GM21529 (cell line): ENCODE data around the gene USF3.
"Not testable (repeated sequence)": the region's sequence is repeated elsewhere in the genome, so short reads cannot be mapped to it uniquely, and the experiment has no call there.

Experiments
- ATAC-seq: cut with Tn5 transposase; IDR thresholded peaks from one replicate; pipeline ENCODE4 v1.9.1; 2021; ENCODE audit not compliant: unreplicated experiment

USF3 gene

DNA sequence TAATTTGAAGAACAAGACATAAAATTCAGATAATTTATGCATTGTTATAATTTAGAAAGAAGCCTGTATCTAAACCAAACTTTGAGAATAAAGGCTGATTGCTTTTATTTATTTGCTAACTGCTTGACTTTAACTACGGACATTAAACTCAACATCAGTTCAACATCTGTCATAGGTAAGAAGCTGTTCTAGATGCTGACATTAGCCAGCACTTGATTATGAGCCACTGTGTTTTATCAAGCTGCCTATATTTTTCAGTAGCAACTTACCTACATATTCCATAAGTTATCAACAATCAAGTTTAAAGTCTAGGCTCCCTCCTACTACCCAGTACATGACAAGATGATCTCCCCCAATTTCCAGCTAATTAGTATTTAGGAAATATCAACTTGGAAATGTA, 42.1 kb downstream of the USF3 start:
- ATAC-seq = no peak

DNA sequence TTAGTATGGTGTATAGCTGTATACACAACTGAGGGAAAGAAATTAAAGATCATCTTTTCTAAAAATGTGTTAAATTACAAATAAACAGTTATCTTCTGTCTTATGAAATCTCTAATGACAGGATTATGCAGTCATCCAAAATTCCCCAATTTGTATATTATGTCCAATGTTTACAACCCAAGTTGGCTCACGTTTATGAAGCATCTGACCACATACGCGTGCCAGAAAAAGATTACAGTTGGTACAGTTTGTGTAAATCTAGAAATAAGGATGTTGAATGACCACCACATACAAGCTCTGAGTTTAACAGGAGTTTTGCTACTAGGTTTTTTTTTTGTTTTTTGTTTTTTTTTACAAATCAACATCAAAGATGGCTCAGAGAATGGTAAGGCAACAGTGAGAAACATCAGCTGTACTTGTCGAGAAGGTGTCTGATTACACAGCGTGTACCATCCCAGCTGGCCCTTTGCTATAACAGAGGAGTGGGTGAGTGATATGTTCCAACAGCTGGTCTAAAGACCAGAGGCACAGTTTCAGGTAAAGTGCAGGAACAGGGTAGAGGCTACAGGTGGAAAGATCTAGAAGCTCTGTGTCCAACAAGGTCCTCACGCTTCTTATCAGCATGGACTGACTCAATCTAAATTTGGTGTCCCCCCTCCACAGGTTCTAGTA, 47.1 kb downstream of the USF3 start:
- ATAC-seq = no peak

DNA sequence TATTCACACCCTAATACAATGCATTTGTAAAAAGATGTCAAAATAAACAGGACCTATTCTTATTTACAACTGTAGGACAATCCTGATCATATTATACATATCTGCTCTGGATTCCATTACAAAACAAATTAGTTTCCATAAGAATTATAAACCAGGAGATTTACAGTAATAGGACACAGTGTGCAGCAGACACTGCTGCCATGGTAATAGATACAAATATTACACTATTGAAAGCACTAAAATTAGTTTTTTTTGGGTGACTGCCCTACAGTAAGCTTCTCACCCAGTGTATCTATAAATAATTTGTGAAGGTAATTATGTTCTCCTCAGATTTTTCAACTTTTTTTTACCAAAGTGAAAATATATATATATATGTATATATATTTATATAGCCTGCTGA, 47.9 kb downstream of the USF3 start:
- ATAC-seq = no peak

DNA sequence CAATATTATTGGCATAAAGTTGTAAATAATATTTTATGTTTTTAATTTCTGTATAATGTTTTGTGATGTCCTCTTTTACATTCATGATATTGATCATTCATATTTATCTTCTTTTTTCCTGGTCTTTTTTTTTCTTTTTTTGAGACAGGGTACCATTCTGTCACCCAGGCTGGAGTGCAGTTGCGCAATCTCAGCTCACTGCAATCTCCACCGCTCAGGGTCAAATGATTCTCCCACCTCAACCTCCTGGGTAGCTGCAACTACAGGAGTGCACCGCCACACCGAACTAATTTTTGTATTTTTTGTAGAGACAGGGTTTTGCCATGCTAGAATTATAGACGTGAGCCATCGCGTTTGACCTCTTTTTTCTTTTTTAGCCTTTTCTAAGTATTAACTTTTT, 52.9 kb downstream of the USF3 start:
- no peak for ATAC-seq

DNA sequence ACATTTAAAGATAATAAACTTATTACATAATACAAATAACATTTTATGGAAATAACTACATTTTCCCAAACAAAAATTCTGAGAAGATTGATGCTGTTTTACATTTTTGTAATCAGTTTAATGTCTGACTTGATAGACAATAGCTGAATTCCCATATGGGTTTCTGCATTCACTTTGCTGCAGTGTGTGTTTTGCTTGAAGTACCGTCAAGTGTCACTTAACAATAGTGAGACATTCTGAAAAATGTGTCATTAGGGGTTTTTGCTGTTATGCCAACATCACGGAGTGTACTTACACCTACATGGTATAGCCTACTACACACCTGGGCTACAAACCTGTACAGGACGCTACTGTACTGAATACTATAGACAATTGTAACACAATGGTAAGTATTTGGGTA, 57.5 kb downstream of the USF3 start:
- no peak for ATAC-seq

DNA sequence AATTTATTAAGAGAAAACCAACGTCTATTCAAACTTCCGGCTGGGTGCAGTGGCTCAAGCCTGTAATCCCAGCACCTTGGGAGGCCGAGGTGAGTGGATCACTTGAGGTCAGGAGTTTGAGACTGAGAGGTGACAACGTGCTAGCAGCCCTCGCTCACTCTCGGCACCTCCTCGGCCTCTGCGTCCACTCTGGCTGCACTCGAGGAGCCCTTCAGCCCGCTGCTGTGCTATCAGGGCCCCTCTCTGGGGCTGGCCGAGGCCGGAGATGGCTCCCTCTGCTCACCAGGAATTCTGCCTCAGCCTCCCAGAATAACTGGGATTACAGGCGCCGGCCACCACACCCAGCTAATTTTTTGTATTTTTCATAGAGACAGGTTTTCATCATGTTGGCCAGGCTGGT, 58.7 kb downstream of the USF3 start:
- ATAC-seq = no peak

DNA sequence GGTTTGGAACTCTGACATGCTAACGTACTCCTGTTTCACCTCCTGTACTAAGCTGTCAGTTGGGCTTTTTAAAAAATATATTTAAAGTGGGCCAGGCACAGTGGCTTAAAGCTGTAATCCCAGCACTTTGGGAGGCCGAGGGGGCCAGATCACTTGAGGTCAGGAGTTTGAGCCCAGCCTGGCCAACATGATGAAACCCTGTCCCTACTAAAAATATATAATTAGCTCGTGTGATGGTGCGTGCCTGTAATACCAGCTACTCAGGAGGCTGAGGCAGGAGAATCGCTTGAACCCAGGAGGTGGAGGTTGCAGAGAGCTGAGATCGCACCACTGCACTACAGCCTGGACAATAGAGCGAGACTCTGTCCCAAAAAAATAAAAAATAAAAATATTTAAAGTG, 60.4 kb downstream of the USF3 start:
- ATAC-seq = not testable (repeated sequence)

DNA sequence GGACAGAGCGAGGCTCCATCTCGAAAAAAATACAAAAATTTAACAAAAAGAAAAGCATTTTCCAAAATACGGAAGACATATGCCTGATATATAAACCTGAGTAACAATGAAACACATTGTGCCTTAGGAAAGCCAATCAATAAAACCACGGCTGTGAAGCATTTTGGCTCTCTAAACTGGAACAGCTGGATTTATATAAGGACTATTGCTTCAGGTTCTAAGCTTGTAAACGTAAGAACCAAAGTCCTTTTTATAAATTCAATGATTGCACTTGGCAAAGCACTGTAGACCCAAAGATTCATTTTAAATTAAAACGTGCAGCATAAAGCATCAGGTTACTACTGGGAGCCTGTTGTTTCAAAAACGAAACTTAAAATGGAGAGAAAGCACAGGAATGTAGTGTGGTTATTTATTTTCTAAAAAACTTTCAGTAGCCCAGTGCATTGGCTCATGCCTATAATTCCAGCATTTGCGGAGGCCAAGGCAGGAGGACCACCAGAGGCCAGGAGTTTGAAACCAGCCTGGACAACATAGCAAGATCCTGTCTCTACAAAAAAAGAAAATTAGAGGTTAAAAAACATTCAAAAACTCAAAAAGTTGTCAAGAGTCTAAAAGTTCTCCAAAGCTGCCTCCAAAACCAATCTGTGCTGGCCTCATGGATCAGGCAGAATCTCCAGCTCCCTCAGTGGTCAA, 61.5 kb downstream of the USF3 start:
- no peak for ATAC-seq

DNA sequence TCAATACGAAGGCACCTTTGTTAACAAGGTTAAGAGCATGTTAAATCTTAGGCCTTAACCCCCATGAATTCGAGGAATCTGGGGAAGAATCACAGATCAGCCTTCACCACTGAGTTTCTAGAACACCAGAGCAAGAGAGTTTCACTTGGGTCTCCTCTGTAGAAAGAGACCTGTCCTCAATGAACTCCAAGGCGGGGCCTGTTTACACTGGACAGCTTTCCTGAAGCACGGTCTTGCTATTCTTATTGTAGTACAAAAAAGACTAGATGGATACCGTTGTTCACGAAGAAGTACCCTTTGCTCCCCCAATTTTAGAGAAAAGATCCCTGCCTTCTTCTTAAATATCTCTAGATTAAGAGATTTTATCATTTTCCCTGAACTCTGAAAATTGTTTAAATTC, 64.9 kb downstream of the USF3 start:
- ATAC-seq = peak; percentile 4

DNA sequence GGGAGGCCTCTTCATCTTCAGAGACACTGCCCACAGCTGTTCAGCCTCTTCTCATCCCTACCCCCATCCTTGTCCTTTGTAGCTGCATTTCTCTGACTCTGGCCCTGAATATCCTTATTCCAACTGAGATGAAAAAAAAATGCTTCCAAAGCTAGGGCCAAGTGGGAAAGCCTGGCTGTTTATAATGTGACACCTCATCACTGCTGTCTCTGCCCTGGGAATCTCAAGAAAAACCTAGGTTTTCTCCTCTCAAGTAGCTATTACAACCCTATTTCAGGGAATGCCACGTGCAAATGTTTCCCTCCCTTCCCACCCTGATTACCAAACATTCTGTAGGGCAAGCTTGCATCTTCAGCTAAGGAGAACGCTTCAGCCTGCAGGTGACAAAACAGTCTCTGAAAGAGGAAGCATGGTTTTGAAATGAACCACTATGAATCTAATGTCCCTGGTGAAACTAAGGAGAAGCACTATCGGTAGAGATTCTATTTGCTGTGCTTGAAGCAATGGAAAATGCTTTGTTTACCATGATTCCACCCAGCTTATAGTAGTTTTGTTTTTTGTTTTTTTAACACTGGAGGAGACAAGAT, 65.4 kb downstream of the USF3 start:
- peak; percentile 48 for ATAC-seq

DNA sequence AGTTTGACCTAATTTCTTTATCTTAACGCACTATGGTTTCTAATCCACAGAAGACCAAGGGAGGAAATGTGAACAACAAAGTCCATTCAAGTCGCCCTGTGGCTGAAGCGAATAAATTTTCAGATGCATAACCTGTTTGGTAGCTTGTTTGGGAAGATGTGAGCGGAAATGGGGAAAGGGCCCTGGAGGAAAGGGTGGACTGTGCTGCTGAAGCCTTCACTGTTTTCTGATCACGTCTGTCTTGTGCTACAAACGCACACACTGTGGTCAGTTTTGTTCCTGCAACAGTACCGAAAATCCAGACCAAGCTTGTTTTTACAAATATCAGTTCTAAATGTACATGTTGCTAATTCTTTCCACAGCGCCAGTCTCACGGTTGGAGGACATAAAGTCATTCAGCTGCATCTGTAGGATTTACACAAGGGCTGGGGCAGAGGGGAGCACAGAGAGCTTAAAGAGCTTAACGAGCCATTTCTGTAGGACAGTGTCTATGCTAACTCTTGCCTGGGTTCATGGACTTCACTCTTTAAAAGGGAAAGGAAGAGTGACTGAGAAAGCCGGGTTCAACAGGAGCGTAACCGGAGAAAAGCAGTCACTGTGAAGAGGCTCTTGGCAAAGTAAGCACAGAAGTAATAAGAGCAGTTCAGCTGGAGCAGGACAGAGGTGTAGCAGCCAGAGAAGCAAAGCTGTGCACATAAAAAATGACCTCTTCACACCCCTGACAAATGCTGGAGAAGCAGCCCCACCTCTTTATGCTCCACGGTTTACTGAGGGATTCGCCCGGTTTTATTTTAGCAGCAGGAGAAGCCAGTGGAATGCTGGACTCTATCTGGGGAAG, 66.6 kb downstream of the USF3 start:
- ATAC-seq = no peak

DNA sequence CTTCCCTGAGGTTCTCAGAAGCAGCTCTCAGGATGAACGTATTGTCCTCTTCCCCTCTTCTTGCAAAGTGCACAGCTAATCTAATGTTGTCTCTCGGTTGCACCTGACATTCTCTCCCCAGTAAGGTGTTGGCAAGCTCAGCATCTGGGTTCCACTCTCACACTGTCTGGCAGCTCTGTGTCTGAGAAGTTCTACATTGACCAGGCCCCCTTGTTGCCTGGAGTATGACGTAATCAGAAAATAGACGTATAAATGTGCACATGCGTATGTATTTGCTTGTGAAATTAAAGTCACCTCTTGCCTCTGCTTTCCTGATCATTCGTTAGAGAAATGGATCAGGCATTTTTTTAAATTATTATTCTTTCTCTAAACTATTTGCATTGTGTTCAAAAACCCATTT, 67.7 kb downstream of the USF3 start:
- ATAC-seq = no peak

DNA sequence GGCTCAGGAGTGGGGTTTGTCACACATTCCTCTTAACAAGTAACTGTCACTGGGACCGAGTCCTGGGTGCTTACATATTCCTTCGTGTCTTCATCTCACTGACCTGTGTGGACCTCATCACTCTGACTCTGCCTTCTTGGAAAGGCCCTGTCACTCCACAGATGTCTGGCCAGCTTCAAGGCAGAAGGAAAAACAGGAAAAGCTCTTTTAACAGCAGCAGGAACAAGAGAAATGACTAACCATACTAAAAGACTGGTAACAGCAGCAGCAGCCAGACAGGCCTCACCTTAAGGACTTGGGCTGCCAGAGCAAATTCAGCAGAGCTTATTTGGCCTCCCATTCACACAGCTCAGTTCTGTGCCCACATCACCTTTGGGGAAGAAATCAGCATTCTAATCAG, 68.1 kb downstream of the USF3 start:
- ATAC-seq = no peak

DNA sequence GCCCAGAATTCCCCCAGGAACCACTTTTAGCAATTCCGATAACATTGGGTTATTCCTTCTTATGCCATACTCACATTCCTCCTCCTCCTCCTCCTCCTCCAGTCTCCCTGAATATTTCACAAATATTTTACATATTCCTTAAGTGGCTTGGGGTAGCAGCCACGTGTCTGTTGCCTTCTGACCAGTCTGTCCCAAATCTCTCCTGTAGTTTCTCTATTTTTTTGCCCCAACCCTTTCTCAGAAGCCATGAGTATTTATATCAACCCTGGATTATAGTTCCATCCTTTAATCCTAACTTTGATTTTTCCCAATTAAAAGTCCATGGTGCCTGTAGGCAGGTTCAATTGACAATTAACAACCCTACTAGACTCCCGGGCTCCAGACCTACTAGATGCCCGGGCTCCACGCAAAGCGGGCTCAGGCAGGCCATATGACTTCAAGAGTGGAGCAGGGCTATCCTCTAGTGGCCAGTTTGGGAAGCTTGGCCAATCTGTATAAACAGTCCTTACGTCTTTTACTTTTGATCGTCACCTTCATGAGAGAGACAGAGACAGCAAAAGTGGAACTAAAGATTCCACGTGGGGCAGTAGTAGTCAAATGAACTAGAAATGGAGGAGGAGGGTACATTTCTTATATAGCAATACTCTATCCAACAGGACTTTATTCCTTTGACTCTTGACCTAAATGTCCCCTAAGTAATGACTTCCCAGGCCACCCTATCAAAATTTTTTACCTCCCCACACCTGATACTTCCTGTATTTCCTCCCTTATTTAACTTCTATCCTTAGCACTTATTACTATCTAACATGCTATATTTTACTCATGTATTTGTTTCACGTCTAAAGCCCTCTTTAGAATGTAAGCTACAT, 69.7 kb downstream of the USF3 start:
- ATAC-seq = peak; percentile 60

DNA sequence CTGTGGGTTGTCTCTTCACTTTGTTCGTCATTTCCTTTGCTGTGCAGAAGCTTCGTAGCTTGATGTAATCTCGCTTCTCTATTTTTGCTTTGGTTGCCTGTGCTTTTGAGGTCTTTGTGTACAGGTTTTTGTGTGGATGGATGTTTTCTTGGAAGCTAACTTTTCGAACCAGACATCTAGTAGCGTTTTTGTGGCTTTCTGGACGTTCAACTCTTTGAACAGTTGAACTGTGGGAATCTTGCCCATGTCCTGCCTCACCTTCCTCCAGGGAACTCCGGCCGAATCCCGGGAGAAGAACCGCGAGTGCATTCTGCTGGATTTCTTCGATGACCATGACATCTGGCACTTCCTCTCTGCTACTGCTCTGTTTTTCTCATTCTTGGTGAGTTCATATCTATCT, 70.6 kb downstream of the USF3 start:
- ATAC-seq = no peak

DNA sequence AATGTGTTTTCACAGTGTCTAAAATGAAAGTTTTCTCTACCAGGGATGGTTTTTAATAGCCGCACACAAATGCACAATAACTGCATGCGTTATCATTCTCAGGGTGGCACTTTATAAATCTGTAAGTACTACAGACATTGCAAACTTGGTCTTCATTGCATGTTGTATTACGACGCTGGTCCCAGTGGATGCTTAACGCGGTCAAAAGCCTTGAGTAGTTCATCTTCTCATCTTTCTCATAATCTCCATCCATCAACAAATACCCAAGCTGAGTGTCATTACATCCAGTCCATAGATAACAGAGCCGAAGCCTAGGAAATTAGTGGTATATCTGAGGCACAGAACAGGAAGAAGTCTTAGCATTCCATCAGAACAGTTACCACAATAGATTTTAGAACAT, 72.6 kb downstream of the USF3 start:
- ATAC-seq = no peak

DNA sequence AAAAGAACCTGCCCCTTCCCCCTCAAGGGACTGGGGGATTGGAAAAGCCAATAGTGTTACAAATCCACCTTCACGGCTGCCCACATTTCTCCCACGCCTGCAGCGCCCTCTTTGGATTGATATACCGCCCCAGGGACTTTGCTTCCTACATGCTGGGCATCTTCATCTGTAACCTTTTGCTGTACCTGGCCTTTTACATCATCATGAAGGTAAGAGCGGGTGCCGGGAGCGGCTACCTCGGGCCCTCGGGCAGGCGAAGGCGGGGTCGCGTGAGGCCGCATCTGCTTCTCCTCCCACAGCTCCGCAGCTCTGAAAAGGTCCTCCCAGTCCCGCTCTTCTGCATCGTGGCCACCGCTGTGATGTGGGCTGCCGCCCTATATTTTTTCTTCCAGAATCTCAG, 73.1 kb downstream of the USF3 start:
- ATAC-seq = no peak

DNA sequence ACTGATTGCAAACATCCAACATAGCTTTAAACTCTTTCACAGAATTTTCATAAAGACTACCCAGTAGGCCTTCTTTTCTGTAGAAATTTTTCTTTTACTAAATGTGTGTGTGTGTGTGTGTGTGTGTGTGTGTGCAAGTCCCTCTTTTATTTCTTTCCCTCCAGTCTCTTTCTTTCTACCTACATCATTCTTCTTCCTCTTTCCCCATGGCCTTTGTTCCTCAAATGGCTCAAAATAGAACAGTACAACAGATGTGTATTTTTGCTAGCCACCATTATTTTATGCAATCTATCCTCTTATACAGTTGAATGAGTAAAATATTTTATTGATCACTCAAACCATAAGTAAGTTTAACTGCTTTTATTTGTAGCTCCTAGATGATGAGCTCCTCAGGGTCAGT, 76.4 kb downstream of the USF3 start:
- no peak for ATAC-seq

DNA sequence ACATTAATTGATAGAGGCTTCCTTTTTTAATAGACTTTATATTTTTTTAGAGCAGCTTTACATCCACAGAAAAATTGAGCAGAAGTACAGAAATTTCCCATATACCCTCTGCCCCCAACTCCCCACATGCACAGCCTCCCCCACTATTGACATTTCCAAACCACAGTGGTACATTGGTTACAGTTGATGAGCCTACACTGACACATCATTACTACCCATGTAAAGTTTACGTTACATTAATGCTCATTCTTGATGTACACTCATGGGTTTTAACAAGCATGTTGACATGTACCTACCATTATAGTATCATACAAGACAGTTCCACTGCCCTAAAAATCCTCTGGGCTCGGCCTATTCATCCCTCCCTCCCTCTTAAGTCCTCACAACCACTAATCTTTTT, 78.7 kb downstream of the USF3 start:
- ATAC-seq = no peak

DNA sequence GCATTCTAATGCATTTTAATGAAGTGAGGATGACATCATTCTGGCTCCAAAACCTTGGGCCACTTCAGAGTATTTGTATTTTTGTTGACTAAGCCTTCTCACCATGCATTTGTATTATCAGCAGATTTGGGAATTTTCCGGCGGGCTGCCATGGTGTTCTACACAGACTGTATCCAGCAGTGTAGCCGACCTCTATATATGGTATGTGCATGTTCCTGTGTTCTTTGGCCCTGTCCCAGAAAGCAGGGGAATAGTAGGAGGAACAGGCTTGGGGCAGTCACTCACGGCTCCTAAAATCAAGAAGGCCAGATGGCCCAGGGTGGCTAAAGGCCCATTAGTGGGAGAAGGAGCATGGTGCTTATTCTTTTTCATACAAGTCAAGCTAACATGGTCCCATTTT, 80.5 kb downstream of the USF3 start:
- ATAC-seq = no peak

DNA sequence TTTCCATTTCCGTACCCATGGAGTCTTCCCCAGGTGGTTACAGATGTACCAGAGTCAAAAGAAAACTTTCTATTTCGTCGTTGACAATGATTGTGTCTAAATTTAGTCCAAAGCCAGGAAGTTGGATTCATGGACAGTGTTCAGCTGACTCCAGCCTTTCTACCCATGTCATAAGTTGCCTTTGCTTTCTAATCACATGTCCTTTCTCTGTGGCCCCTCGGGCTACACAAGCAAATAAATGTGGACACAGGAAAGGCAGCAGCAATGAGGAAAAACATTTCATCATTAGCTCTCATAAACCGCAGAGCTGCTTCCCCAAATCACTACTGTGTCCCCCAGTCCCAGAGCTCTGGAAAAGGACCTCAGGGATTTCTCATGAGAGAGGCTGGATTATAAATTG, 82.0 kb downstream of the USF3 start:
- ATAC-seq = no peak
